ENCODE measurements around the gene MPHOSPH6.
"Not testable (repeated sequence)": the region's sequence is repeated elsewhere in the genome, so short reads cannot be mapped to it uniquely, and the experiment has no call there.

Gene MPHOSPH6

DNA sequence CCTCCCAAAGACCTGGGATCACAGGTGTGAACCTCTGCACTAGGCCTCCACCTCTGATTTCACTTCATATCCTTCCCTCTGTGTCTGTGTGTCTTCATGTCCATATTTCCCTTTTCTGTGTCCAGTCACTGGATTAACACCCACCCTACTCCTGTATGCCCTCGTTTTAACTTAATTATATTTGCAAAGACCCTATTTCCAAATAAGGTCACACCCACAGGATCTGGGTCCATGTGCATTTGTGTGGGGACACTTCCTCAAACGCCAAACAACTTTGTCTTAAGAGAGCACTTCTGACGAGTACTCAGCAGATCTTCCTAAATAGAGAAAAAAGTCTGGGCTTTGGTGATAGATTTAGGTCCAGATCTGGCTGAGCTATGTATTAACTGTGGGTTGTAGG, 56.3 kb downstream of the MPHOSPH6 start:
- DNase-seq: no peak

DNA sequence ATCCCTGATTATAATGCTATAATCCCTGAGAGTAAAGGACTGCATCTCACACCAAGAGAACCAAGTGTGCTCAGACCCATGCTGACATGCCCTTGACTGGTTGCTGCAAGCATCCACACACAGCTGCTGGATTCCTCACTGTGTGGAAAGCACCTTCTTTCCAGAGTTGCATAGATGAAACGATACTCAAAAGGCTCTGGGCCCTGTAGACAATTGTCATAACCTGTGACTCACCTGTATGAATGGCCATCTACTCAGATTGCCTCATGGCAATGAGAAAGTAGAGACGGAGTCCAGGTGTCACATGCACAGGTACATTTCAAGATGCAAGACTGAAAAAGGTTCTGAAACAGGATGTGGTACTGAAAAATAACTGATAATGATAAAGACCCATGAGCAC, 58.1 kb downstream of the MPHOSPH6 start:
- DNase-seq: no peak

DNA sequence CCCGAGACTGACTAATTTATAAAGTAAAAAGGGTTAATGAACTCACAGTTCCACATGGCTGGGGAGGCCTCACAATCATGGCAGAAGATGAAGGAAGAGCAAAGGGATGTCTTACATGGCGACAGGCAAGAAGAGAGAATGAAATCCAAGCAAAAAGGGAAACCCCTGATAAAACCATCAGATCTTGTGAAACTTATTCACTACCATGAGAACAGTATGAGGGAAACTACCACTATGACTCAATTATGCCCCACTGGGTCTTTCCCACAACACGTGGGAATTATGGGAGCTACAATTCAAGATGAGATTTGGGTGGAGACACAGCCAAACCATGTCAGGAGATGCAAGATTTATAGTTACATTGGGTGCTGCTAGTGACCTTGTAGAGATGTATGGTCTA, 60.8 kb downstream of the MPHOSPH6 start:
- DNase-seq: not testable (repeated sequence)

DNA sequence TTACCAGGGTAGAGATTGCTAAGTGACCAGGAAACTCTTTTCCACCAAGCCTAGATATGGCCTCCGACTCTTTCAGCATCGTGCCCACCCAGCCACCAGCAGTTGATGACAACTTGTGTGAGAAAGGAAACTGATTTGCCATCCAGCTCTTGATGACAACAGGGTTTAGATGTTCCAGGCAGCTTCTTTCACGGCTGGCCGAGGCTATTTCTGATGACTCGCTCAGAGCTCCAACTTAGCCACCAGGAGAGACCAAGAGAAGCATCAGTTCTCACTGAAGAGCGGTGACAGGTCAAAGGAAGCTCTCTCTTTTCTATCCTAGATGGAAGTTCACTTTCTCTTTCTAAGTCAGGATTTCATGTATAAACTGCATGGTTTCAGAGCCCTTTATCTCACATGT, 61.2 kb downstream of the MPHOSPH6 start:
- no peak for DNase-seq

DNA sequence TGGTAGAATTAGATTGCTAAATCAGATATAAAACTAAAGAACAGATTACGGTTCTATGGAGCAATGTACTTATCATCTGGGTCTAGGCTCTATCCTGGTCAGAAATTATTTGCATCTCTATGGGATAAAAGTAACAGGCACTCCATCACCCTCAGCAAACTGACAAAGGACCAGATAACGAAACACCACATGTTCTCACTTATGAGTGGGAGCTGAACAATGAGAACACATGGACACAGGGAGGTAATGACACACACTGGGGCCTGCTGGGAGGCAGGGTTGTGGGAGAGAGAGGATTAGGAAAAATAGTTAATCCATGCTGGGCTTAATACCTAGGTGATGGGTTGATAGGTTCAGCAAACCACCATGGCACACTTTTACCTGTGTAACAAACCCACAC, 61.9 kb downstream of the MPHOSPH6 start:
- no peak for DNase-seq

DNA sequence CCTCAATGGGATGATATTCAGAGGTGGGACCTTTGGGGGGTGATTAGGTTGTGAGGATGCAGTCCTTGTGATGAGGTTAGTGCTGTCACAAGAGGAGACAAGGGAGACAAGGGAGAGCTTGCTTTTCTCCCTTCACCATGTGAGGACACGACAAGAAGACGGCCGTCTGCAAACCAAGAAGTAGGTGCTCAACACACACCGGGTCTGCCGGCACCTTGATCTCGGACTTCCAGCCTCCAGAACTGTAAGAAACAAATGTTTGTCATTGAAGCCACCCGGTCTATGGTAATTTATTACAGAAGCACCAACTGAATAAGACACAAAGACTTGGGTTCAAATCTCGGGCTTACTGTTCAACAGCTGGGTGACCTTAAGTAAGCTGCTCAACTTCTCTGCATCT, 64.9 kb downstream of the MPHOSPH6 start:
- DNase-seq: no peak
